Neuronal stem cell (in vitro differentiated cells): ENCODE measurements around the gene RNLS.

ENCODE experiments used
- DNase-seq: peaks from one replicate; pipeline ENCODE4 v3.0.0-alpha.2; 2013; ENCODE audit warnings: low spot score
- H2AFZ ChIP-seq: one replicate; pipeline ENCODE4 v1.6.1; 2013; ENCODE audit warnings: mild to moderate bottlenecking, low read length, inconsistent platforms
- H2AK5ac ChIP-seq: 2 replicates; pipeline ENCODE4 v1.6.1; 2013; ENCODE audit warnings: low read depth, mild to moderate bottlenecking, inconsistent platforms, low read length, moderate library complexity, mixed read lengths
- H2BK120ac ChIP-seq: 2 replicates; pipeline ENCODE4 v1.6.1; 2013; ENCODE audit warnings: low read depth, mild to moderate bottlenecking, inconsistent platforms, low read length, moderate library complexity, mixed read lengths
- H2BK12ac ChIP-seq: one replicate; pipeline ENCODE4 v1.6.1; 2013; ENCODE audit warnings: low read length, inconsistent platforms
- H2BK15ac ChIP-seq: 2 replicates; pipeline ENCODE4 v1.6.1; 2013; ENCODE audit warnings: mild to moderate bottlenecking, low read length, inconsistent platforms, mixed read lengths
- H2BK5ac ChIP-seq: one replicate; pipeline ENCODE4 v1.6.1; 2013; ENCODE audit warnings: inconsistent platforms, mild to moderate bottlenecking, low read length, moderate library complexity
- H3K14ac ChIP-seq: one replicate; pipeline ENCODE4 v1.6.1; 2013; ENCODE audit warnings: low read length, inconsistent platforms
- H3K18ac ChIP-seq: 2 replicates; pipeline ENCODE4 v1.6.1; 2013; ENCODE audit warnings: low read length, inconsistent platforms
- H3K23ac ChIP-seq: 2 replicates; pipeline ENCODE4 v1.6.1; 2013; ENCODE audit warnings: low read depth, mild to moderate bottlenecking, mixed read lengths, low read length, inconsistent platforms; ENCODE audit not compliant: poor library complexity
- H3K27ac ChIP-seq: replicated peaks from 3 replicates; pipeline ENCODE4 v1.5.1; 2013; ENCODE audit warnings: low read length, inconsistent platforms
- H3K27me3 ChIP-seq, 3 experiments: 2 replicates each; pipeline ENCODE4 v1.6.1; 2013; ENCODE audit warnings: low read length in 3 of 3, mild to moderate bottlenecking in 2 of 3, inconsistent platforms in 1 of 3, low read depth in 1 of 3, mixed read lengths in 1 of 3, moderate library complexity in 1 of 3; ENCODE audit not compliant: control insufficient read depth in 3 of 3, insufficient read depth in 3 of 3
- H3K36me3 ChIP-seq, 2 donors: replicated peaks in 1 of 2; 2 replicates each; pipeline ENCODE4 v1.6.1; 2013; ENCODE audit warnings: low read length in 2 of 2; ENCODE audit not compliant: control insufficient read depth in 2 of 2, insufficient read depth in 2 of 2
- H3K4ac ChIP-seq: 2 replicates; pipeline ENCODE4 v1.6.1; 2013; ENCODE audit warnings: inconsistent platforms, mild to moderate bottlenecking, low read length, moderate library complexity
- H3K4me1 ChIP-seq, 2 donors: 1 replicate in 1 of 2; 2 replicates in 1 of 2; pipeline ENCODE4 v1.6.1; 2013; ENCODE audit warnings: low read length in 2 of 2, low read depth in 1 of 2; ENCODE audit not compliant: control insufficient read depth in 2 of 2, insufficient read depth in 1 of 2
- H3K4me2 ChIP-seq: one replicate; pipeline ENCODE4 v1.6.1; 2013; ENCODE audit warnings: mild to moderate bottlenecking, low read length, inconsistent platforms; ENCODE audit not compliant: insufficient read depth, poor library complexity, severe bottlenecking
- H3K4me3 ChIP-seq, 2 donors: 2 replicates each; pipeline ENCODE4 v1.5.1; 2013; ENCODE audit warnings: low read length in 2 of 2, mild to moderate bottlenecking in 2 of 2, inconsistent platforms in 1 of 2, moderate library complexity in 1 of 2
- H3K79me1 ChIP-seq: one replicate; pipeline ENCODE4 v1.6.1; 2013; ENCODE audit warnings: low read depth, mild to moderate bottlenecking, inconsistent platforms, low read length, moderate library complexity
- H3K9ac ChIP-seq: one replicate; pipeline ENCODE4 v1.6.1; 2013; ENCODE audit warnings: mild to moderate bottlenecking, low read depth, low read length, inconsistent platforms; ENCODE audit not compliant: poor library complexity
- H3K9me3 ChIP-seq, 2 donors: replicated peaks in 1 of 2; 2 replicates each; pipeline versions ENCODE3 to v1.6.1; 2013; ENCODE audit warnings: low read length in 2 of 2, mild to moderate bottlenecking in 2 of 2, inconsistent platforms in 1 of 2, low read depth in 1 of 2, mixed read lengths in 1 of 2, moderate library complexity in 1 of 2; ENCODE audit not compliant: control insufficient read depth in 2 of 2, insufficient read depth in 1 of 2
- H4K8ac ChIP-seq: one replicate; pipeline ENCODE4 v1.6.1; 2013; ENCODE audit warnings: low read depth, mild to moderate bottlenecking, inconsistent platforms, low read length, moderate library complexity
- H4K91ac ChIP-seq: one replicate; pipeline ENCODE4 v1.6.1; 2013; ENCODE audit warnings: low read length, low read depth, mild to moderate bottlenecking, inconsistent platforms; ENCODE audit not compliant: poor library complexity
- WGBS, 2 donors: extraction: QIAGEN DNeasy Blood & Tissue Kit; methylation state at CpG; one replicate each; pipeline ENCODE4 v1.1.7; 2013; ENCODE audit warnings: missing lambda C conversion rate in 2 of 2, mixed read lengths in 1 of 2; ENCODE audit not compliant: insufficient read length in 2 of 2, insufficient replicate concordance in 1 of 2; ENCODE audit errors: extremely low coverage in 2 of 2; 5-methylcytosine and 5-hydroxymethylcytosine counted together

The RNLS gene

DNA sequence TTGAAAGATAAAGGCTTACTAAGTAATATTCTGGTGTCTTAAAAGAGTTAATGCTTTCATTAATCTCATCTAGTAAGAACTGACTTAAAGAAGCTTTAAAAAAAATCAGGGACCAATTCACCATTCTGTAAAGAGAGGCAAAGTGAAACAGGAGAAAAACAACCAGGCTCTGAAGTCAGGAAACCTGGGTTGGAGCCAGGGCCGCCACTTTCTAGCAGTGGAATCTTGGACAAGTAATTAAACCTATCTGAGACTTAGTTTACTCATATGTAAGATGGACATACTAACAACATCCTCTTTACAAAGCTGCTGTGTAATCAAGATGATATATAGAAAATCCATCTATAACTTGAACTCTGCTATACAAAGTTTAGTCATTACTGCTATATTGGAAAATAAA lies 154.1 kb downstream of the RNLS start:
- H4K8ac ChIP-seq: no peak overlapping the region
- WGBS, 2 donors: no CpG with 5 or more reads among the region's 1 CpG
- no peaks in the 10 kb centered on the region for H3K9me3 ChIP-seq
- no peak overlapping the region for H2BK5ac ChIP-seq
- no peaks in the 10 kb centered on the region for H3K4me1 ChIP-seq
- H3K4me2 ChIP-seq: no peak overlapping the region
- H3K36me3 ChIP-seq: no peaks in the 10 kb centered on the region
- H4K91ac ChIP-seq: no peak overlapping the region
- no peak overlapping the region for H3K9ac ChIP-seq
- H2BK120ac ChIP-seq: no peak overlapping the region
- H2BK15ac ChIP-seq: no peak overlapping the region
- H3K27ac ChIP-seq: no peak overlapping the region
- H3K79me1 ChIP-seq: no peaks in the 10 kb centered on the region
- no peak overlapping the region for H3K14ac ChIP-seq
- H3K4ac ChIP-seq: no peak overlapping the region
- no peaks in the 10 kb centered on the region for H3K27me3 ChIP-seq
- no peak overlapping the region for H3K23ac ChIP-seq
- H2AFZ ChIP-seq: no peak overlapping the region
- no peak overlapping the region for H2BK12ac ChIP-seq
- H2AK5ac ChIP-seq: no peak overlapping the region
- no peak for DNase-seq
- H3K4me3 ChIP-seq: no peak overlapping the region
- H3K18ac ChIP-seq: no peak overlapping the region

DNA sequence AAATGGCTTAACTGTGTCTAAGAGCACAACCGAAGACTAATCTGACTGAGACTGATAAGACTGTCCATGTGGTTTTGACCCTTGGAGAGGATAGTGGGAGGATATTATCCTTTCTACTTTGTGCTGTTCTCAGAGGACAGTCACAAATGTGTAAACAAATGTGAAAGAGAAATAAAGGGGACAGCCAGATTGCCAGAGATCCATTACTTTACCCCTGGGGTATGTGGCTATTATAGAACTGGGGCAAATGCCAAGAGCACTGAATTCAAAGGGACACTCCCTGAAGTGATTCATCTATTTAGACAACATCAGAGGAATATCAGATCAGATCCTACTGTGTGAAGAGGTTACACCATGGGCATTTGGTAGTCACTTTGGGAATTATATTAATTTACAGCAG lies 154.7 kb downstream of the RNLS start:
- H3K36me3 ChIP-seq: no peaks in the 10 kb centered on the region
- H3K27me3 ChIP-seq: no peaks in the 10 kb centered on the region
- H3K9me3 ChIP-seq: no peaks in the 10 kb centered on the region
- no peak overlapping the region for H3K18ac ChIP-seq
- no CpG with 5 or more reads among the region's 1 CpG for WGBS, 2 donors
- no peak overlapping the region for H4K91ac ChIP-seq
- H3K14ac ChIP-seq: no peak overlapping the region
- no peaks in the 10 kb centered on the region for H3K4me1 ChIP-seq
- no peak overlapping the region for H2BK12ac ChIP-seq
- no peaks in the 10 kb centered on the region for H3K79me1 ChIP-seq
- H3K27ac ChIP-seq: no peak overlapping the region
- no peak overlapping the region for H4K8ac ChIP-seq
- H2BK120ac ChIP-seq: no peak overlapping the region
- H3K4me3 ChIP-seq: no peak overlapping the region
- no peak overlapping the region for H2BK5ac ChIP-seq
- no peak overlapping the region for H3K9ac ChIP-seq
- DNase-seq: no peak
- H2AFZ ChIP-seq: no peak overlapping the region
- no peak overlapping the region for H3K4me2 ChIP-seq
- H2AK5ac ChIP-seq: no peak overlapping the region
- H2BK15ac ChIP-seq: no peak overlapping the region
- H3K4ac ChIP-seq: no peak overlapping the region
- no peak overlapping the region for H3K23ac ChIP-seq

DNA sequence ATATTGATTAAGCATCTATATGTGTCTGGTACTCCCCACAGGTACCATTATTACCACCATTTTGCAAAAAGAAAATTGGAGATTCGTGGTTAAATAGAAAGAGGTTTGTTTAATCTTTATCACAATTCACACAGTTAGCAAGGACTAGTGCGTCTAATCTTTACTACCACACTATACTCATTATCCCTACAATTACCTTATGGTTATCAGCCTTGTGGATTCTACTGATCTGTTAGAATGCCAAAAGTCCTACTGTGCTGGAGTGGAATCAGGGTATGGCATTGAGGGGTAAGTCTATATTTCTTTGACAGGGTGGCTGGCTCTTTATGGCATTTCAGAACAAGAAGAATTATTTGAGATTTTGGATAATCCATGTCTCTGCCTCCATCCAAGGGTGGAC lies 156.1 kb downstream of the RNLS start:
- Histone ChIP-seq H2BK15ac (no peak overlapping the region), H3K4me3 (no peak overlapping the region), H3K27ac (no peak overlapping the region), H3K18ac (no peak overlapping the region), H3K14ac (no peak overlapping the region), H2AK5ac (no peak overlapping the region), H3K4me1 (no peaks in the 10 kb centered on the region), H4K91ac (no peak overlapping the region), H3K4me2 (no peak overlapping the region), H2AFZ (no peak overlapping the region), H3K79me1 (no peaks in the 10 kb centered on the region), H2BK12ac (no peak overlapping the region), H4K8ac (no peak overlapping the region), H3K9ac (no peak overlapping the region), H3K9me3 (no peaks in the 10 kb centered on the region), H2BK120ac (no peak overlapping the region), H3K36me3 (no peaks in the 10 kb centered on the region), H3K27me3 (no peaks in the 10 kb centered on the region), H3K23ac (no peak overlapping the region), H2BK5ac (no peak overlapping the region), H3K4ac (no peak overlapping the region)
- DNase-seq: no peak
- WGBS, 2 donors: no CpG with 5 or more reads among the region's 2 CpGs

DNA sequence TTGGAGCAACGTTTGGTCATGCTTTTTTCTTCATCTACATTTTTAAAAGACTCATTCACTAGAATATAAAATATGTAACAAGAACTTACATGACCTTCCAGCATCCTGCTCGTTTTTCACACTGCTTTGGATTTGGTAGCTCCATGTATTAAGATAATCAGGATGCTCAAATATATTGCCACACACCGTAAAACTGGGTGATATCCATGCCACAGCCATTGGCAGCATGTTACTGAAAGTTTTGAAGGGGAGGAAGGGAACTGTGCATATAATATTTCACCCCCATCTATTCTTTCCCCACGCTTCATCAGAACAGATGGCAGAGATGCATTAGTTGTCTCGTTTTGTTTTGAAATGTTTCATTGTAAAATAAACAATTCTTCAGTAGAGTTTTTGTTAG lies 158.2 kb downstream of the RNLS start:
- H3K27ac ChIP-seq: no peak overlapping the region
- no peaks in the 10 kb centered on the region for H3K27me3 ChIP-seq
- no peaks in the 10 kb centered on the region for H3K9me3 ChIP-seq
- H4K91ac ChIP-seq: no peak overlapping the region
- H2AFZ ChIP-seq: no peak overlapping the region
- H3K4me3 ChIP-seq: no peak overlapping the region
- no peak overlapping the region for H4K8ac ChIP-seq
- H3K18ac ChIP-seq: no peak overlapping the region
- no peak overlapping the region for H2BK12ac ChIP-seq
- H2AK5ac ChIP-seq: no peak overlapping the region
- H2BK120ac ChIP-seq: no peak overlapping the region
- no peak overlapping the region for H3K14ac ChIP-seq
- H3K36me3 ChIP-seq: no peaks in the 10 kb centered on the region
- no peak overlapping the region for H2BK15ac ChIP-seq
- no peaks in the 10 kb centered on the region for H3K4me1 ChIP-seq
- WGBS, 2 donors: no CpG with 5 or more reads among the region's 5 CpGs
- no peak overlapping the region for H3K4ac ChIP-seq
- no peak for DNase-seq
- H2BK5ac ChIP-seq: no peak overlapping the region
- no peaks in the 10 kb centered on the region for H3K79me1 ChIP-seq
- H3K9ac ChIP-seq: no peak overlapping the region
- H3K23ac ChIP-seq: no peak overlapping the region
- no peak overlapping the region for H3K4me2 ChIP-seq
